Stimulated activated CD4-positive, alpha-beta T cell treated with anti-CD3 and anti-CD28 coated beads, Interleukin-4, amount 100 ng/mL, for 24 hours (primary cell): ENCODE results near the gene COL12A1.
A peak's percentile ranks its signal among the peaks of the same experiment; 100 is the strongest.
"Not testable (repeated sequence)": the region's sequence is repeated elsewhere in the genome, so short reads cannot be mapped to it uniquely, and the experiment has no call there.

ENCODE experiments used
- DNase-seq: peaks from one replicate; pipeline ENCODE4 v3.0.0-alpha.2; 2020

The COL12A1 gene

GRCh38 chr6:75211920-75212590 is 6.2 kb upstream of the COL12A1 start:
- DNase-seq, result no peak

DNA sequence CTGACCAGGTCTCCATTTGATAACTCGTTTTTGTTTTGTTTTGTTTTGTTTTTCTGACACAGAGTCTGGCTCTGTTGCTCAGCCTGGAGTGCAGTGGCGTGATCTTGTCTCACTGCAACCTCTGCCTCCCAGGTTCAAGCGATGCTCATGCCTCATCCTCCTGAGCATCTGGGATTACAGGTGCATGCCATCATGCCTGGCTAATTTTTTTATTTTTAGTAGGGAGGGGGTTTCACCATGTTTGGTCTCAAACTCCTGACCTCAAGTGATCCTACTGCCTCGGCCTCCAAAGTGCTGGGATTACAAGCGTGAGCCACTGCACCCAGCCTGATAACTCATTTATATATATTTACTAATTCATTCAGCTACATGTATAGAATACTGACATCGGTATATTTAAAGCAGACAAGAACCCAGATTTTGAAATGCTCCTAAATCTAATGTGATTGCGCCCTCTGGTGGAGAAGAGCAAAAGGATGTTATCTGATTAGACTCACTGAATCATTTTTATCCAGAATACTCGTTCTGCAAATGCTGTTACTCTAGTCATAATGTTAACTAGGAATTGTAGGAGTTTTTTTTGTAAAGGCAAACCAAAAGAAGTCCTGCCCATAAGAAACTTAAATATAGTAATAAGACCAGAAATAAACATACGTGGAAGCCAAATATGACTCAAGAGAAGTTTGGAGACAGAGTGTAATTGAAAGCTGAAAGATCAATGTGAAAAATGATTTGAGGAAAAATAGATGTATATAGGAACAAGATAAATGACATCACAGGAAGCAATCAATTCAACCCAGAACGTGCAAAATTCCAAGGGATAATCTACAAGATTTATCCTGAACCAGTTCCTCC is 5.3 kb upstream of the COL12A1 start:
- DNase-seq, result peak; percentile 68

DNA sequence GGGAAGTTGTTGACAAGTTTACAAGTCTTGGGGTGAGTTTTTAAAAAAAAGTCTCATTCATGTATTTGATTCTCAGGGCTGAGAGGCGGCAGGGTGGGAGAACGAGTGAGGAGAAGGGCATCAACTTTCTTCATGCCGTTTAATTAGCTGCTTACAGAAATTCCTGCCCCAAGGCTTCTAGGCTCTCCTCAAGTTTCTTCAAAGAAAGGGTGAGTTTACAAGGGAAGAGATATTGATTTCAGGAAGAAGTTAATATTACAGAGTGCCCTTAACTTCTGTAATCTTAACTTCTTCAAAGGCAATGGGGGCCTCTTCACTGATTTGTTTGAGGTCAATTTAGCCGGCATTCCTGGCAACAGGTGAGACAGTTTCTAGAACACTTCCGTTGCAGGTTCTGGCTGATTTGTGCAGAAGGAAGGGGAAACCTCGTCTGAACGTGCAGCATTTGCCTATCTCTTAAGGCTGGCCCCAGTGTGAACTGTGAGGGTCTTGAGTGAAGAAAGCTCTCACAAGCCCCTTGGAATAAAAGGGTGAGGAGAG is 3.4 kb upstream of the COL12A1 start:
- no peak for DNase-seq

GRCh38 chr6:75208298-75209183 is 2.7 kb upstream of the COL12A1 start:
- DNase-seq, result peak; percentile 86

- no peak for DNase-seq
Observed at GRCh38 chr6:75206576-75207342, 906 bp upstream of the COL12A1 start.

DNA sequence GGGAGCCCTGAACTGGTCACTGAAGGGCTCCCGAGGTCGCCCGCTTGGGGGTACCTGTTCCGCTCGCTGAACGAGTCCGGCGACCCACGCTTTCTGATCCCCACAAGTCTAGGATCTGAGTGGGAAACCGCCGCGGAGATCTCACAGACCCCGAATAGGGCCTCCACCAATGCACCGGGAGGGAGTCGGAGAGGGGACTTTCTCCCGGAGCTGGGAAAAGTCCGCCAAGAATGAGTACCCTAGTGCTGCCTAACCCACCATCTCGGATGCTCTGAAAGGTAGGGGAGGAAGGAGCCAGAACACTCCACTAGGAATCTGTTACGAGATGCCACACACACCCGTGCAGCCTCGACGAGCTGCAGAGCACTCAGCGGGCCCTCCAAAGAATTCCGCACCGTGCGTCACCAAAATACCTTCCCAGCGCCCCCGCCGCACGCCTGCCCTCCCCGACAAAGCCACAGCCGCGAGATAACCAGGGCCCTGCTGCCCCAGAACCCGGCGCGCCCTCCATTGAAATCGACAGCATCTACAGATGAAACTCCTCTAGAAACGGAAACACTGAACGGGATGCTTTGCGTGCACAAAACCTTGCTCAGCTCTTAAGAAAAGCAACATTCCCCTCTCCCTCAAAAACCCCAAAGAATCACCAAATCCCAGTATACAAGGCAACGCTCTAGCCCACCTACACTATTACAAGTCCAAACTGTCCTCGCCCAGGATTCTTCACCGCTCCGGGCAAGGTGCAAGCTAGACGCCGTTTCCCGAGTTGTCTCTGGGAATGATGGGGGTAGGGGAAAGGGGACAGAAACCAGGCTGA is 686 bp downstream of the COL12A1 start:
- no peak for DNase-seq

- DNase-seq, result no peak
Observed at GRCh38 chr6:75204217-75204958, 1.5 kb downstream of the COL12A1 start.

GRCh38 chr6:75203721-75204120 is 2.1 kb downstream of the COL12A1 start:
- no peak for DNase-seq

DNA sequence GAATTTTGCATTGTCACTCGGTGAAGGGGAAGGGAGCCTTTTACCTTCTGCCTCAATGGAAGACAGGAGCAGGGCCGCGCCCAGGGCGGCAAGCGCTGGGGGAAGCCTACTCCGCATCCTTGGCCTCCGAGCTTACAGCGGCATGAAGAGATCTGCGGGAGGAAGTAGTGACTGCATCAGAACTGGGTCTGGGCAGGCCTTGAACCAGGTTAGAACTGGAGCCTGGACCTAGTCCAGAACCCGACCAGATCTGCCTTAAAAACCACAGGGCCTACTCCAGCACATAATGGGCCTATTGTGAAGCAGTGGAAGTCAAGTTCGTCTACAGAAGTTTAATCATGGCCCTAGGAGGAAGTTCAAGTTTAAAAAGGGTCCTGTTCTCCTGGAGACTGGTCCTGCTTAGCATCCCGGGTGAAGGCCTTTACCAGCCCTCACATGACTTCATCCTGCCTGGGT is 3.1 kb downstream of the COL12A1 start:
- DNase-seq, result no peak

DNA sequence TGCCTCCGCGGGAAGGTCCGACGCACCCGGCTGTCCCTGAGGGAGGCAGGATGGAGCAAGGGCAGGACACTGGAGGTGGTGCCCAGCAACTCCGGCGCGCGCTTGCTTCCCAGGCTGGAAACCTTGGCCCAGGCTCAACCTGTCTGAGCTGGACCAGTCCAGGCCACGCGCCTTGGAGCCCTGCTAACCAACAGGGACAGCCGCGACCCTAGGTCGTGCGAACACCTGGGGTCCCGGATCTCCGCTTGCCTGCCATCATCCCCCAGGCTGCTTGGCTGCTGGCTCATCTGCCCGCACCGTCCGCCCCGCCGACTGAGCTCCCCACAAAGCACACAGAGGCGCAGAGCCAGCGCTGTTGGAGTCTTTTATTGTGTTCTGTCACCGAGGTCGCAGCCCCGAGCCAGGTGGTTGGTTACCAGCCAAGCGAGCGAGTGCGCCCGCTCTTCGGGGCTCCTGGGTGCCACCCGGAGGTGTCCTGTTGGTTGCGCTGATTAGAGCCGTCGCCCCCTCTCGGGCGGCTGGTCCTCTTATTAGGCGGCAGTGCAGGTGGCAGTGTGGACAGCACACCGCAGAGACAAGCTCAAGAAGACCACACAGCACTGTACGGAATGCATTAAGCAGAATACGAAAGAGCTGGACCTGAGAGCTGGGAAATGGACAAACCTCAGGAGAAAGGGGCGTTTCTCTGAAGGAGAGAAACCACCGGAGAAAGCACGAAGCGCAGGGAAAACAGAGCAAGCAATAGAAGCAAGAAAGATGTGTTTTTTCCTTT is 3.8 kb downstream of the COL12A1 start:
- no peak for DNase-seq

DNA sequence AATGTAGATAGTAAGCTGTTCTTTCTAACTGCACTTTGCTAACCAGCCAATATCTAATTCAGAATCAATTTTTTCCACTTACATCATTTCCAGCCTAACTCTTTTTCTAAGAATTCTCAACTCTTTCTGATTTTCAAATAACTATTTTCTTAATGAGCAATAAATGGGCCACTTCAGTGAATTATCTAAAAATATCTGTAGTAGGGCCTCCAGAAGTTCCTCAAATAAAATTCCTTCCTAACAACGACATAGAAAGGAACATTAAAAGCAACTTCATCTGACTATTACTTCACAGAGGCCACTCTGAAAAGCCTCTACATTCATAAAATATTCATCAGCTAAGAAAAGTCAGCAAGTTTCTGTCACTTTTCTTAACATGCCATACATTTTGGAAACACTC is 4.8 kb downstream of the COL12A1 start:
- DNase-seq, result no peak

DNA sequence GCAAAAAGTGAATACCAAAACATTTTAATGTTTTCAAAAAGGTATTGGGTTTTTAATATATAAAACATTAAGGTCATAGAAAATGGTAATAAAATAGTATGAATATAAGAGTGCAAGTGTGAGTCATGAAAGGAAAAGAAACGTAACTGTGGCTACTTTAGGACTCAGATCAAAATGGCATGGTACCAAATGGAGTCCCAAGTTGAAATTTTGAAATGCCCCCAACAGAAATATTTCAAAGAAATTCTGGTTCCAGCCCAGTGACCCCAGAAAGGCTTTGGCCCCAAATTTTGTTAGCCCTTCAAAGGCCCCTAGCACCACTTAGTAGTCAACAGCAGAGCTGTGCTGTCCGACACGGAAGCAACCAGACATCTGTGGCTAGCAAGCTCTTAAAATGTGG is 6.0 kb downstream of the COL12A1 start:
- DNase-seq, result no peak

DNA sequence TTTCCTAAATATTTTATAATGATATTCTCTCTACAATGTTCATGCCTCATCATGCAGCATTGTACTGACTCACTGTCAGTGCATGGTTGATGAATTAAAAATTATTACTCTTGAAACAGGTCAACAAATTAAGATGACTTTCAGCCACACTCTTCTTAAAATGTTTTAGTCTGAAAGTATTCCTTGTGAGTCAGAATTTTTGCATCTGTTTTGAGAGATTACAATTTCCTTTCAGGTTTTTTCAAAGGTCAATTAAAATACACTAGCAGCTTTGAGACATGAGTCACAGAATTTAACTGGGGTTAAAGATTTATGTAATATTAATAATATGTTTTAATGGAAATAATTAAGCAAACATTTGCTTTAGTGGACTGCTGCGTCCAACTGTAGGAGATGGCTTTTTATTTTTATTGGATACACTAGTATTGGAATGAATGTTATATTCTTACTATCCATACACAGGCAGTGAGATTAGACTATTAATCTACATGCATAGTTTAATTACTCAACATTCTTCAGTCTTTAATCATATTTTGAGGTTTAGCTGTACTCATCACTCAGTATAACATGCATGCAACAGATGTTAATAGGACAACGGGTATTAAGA is 9.7 kb downstream of the COL12A1 start:
- no peak for DNase-seq

DNA sequence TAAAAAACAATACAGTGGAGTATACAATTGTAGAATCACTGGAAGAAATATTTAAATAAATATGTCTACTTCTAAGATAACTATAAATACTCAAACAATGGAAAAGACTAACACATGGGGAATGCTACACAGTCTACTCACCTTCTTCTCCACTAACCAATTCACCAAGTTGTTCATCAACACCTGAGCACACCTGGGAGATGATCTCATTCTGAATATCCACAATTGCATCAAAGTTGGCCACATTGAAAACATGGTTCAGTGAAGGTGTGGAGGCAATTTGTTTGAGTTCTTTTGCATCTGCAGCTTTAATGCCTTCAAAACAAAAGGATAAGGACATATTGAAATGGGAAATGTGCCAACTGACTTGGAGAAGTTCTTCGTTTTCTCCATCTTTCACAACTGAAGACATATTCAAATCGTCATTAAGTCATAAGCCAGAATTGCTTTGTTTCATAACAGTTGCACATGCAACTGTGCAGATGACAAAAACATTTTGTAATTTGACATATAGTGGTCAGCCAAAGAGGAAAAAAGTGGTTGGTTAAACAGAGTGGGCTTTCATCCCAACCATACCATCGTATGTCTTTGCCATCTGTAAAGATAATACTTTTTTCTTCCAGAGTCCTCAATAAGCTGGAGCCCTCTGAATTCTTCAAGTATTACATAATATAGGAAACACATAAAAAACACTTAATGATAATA is 17.5 kb downstream of the COL12A1 start:
- DNase-seq, result no peak

DNA sequence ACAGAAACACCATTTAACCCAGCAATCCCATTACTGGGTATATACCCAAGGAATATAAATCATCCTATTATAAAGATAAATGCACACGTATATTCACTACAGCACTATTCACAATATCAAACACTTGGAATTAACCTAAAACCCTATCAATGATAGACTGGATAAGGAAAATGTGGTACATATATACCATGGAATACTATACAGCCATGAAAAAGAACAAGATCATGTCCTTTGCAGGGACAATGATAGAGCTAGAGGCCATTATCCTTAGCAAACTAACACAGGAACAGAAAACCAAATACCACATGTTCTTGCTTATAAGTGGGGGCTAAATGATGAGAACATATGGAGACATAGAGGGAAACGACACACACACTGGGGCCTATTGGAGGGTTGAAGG is 19.3 kb downstream of the COL12A1 start:
- DNase-seq, result not testable (repeated sequence)

DNA sequence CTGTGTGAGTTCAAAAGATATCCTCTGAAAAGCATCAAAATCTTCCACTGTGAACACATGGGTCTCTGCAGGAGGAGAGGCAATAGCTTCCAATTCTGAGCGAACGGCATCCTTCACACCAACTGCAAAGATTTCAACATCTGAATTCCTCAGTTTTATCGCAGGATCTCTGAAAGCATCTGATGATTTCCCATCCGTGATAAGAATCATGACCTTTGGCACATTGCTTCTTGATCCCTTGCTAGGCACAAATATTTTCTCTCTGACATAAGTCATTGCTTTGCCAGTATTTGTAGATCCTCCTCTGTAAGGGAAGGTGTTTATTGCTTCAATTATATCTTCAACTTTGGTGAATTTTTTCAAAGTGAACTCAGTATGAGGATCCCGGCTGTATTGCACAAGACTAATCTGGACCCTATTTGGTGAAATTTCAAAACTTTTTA is 22.7 kb downstream of the COL12A1 start:
- no peak for DNase-seq

- no peak for DNase-seq
Observed at GRCh38 chr6:75180864-75181263, 25.0 kb downstream of the COL12A1 start.

DNA sequence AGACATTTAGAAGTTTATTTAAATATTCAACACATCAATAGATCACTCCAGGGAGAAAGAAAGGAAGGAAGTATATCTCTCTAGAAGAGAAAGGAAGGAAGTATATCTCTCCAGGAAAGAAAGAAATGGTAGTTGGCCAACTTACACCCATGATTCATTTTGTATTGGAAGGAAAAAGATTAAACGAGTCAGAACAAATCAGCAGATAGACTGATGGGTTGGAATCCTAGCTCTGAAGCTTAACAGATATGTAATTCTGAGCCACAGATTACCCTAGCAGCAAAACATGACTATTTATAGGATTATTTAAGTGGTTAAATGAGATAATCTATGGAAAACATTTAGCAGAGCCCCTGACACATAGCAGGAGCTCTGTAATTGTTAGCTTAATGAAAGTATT is 27.1 kb downstream of the COL12A1 start:
- DNase-seq, result no peak
